ENCODE data around the gene ACHE.
"Not testable (repeated sequence)": the region's sequence is repeated elsewhere in the genome, so short reads cannot be mapped to it uniquely, and the experiment has no call there.

Gene ACHE

DNA sequence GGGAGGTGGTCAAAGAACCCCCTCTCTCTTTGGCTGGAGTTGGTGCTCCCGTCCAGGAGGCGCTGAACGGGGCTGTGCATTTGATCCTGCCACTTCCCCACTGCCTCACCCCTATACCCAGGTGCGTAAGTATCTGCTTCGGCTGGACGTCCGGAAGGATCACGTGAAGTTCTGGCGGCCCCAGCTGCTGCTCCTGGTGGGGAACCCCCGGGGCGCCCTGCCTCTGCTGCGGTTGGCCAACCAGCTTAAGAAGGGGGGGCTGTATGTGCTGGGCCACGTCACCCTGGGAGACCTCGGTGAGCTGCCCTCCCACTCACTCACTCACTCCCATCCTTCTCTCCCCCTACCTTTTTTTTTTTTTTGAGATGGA lies 34.1 kb downstream of the ACHE start:
- no peak for DNase-seq (ENCODE audit: low spot score)

DNA sequence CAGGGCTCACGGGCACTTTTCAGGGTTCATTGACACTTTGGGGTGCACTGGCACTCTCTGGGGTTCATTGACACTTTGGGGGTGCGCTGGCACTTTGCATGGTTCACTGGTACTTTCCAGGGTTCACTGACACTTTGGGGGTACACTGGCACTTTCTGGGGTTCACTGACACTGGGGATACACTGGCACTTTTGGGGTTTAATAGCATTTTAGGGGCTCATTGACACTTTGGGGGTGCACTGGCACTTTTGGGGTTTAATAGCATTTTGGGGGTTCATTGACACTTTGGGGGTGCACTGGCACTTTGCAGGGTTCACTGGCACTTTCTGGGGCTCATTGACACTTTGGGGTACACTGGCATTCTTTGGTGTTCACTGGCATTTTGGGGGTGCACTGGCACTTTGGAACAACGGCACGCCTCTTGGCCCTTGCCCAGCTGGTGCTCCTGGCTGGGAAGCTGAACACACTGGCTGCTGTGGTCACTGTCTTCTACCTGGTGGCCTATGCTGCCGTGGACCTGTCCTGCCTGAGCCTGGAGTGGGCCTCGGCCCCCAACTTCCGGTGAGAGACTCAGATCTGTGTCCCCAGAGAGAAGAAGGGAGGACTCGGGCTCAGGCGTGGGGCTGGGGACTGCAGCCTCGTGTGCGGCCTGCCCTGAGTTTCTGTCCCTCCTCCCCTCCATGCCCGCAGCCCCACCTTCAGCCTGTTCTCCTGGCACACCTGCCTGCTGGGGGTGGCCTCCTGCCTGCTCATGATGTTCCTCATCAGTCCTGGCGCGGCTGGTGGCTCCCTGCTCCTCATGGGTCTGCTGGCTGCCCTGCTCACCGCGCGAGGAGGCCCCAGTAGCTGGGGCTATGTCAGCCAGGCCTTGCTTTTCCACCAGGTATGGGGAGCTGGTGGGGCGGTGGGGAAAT lies 34.7 kb downstream of the ACHE start:
- no peak for DNase-seq (ENCODE audit: low spot score)

DNA sequence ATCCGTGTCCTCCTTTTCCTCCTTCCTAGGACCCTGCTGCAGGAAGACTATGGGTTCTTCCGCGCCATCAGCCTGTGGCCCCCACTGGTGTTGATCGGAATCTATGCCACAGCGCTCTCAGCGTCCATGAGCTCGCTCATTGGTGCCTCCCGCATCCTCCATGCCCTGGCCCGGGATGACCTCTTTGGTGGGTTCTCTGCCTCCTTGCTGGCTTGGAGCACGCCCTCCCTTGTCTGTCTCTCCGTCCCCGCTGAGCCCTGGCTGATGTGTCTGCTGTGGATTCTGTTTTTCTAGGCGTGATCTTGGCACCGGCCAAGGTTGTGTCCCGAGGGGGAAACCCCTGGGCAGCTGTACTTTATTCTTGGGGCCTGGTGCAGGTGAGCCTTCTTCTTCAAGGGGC lies 35.8 kb downstream of the ACHE start:
- DNase-seq (ENCODE audit: low spot score), result peak; percentile 2

DNA sequence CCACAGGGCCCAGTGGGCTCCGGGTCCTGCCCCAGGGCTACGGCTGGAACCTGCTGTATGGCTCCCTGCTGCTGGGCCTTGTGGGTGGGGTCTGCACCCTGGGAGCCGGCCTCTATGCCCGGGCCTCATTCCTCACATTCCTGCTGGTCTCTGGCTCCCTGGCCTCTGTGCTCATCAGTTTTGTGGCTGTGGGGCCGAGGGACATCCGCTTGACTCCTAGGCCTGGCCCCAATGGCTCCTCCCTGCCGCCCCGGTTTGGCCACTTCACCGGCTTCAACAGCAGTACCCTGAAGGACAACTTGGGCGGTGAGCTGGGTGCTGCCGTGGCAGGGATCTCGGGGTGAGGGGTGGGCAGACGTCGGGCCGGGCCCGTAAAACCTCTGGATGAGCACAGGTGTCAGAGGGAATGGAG lies 38.8 kb downstream of the ACHE start:
- peak; percentile 2 for DNase-seq (ENCODE audit: low spot score)

DNA sequence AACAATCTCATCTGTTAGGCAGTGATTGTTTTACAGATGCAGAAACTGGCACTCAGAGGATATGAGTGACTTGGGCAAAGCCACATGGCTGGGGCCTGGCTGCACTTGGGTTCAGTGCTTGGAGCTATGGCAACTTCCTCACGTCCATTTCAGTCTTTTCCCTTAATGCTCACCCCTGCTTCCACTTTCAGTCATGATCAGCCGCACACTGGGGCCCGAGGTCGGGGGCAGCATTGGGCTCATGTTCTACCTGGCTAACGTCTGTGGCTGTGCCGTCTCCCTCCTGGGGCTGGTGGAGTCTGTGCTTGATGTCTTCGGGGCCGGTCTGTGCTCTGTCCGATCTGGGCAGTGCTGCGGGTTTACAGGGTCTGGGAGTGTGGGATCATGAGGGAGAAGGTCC lies 40.2 kb downstream of the ACHE start:
- DNase-seq (ENCODE audit: low spot score), result peak; percentile 0

DNA sequence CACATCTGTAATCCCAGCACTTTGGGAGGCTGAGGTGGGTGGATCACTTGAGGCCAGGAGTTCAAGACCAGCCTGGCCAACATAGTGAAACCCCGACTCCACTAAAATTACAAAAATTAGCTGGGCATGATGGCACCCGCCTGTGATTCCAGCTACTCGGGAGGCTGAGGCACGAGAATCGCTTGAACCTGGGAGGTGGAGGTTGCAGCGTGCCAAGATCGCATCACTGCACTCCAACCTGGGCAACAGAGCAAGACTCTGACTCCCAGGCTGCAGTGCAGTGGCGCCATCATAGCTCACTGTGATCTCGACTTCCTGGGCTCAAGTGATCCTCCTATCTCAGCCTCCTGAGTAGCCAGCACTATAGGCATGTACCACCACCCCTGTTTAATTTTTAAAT lies 40.8 kb downstream of the ACHE start:
- DNase-seq (ENCODE audit: low spot score), result not testable (repeated sequence)

DNA sequence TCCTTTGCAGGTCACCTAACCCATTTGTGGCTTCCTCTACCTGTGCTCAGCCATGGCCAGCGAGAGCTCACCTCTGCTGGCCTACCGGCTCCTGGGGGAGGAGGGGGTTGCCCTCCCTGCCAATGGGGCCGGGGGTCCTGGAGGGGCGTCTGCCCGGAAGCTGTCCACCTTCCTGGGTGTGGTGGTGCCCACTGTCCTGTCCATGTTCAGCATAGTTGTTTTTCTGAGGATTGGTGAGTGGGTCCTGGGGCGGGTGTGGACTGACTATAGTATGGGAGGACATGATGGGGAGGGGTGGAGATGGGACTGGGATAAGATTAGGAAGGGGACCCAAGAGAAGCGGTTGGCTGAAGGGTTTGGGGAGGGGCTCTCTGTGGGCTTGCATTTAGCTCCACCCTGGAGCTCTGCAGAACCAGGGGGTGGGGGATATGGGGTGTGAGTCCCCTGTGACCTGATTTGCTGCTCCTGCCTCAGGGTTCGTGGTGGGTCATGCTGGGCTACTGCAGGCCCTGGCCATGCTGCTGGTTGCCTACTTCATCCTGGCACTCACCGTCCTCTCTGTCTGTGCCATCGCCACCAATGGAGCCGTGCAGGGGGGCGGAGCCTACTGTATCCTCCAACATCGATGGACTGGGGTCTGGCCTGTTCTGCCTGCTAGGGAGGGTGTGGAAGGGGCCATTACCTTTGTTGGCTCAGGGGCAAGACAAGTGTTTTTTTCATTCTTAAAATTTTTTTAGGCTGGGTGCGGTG lies 41.4 kb downstream of the ACHE start:
- DNase-seq (ENCODE audit: low spot score), result peak; percentile 2

DNA sequence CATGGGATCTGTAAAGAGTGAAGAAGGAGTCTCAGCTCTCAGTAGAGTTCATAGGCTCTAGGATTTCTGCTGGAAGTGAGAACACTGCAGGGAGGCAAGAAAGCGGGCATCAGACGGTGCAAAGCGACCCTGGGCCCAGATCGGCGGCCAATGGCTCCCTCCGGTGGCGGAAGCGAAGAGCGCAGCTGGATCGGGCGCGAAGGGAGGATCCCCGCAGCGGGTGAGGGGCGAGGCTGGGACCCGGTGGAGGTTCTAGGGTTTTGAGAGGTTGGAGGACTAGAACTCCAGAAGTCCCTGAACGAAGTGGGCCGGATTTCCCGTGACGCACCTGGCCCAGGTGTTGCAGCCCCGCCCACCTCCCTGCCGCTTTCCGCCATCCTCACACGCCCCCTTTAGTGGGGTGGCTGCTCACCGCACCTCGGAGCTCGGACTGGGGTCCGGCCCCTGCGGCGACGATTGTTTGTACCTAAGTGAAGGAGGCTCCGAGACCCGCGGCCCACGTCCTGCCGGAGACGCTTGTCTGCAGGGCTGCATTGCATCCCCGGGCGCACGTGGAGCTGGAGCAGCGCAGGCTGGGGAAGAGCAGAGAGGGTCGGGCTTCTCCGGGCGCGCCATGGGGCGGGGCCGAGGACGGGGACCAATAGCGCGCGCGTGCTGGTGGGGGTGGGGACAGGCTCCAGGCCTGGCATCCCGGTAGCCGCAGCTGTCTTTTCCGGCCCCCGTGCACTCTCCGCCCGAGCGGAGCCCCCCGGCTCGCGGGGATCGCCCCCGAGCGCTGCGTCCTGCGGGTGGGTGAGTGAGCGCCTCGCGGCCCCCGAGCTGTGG lies 43.4 kb downstream of the ACHE start, which contains the start of gene SLC12A9:
Gene SLC12A9 (plus strand): TSS at position 666 of the 825 bp plus-strand sequence. CDS start 1,485 bp downstream, outside the sequence.
- peak; percentile 98 for DNase-seq (ENCODE audit: low spot score)

DNA sequence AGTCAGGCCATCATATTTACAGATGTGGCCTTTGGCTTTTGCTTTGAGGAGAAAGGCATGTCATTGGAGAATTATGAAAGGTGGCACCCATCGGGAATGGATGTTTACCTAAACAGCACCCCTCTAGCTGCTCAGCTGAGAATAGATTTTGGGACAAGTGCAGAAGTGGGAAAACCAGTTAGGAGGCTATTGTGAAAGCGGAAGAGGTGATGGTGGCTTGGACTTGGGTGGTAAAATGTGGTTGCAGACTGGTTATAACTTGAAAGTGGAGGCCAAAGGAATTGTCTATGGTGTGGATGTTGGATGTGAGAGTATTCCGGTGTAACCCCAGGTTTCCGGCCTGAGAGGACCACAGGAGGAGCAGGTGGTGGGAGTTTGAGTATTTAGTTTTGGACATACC lies 48.3 kb downstream of the ACHE start:
- peak; percentile 0 for DNase-seq (ENCODE audit: low spot score)

DNA sequence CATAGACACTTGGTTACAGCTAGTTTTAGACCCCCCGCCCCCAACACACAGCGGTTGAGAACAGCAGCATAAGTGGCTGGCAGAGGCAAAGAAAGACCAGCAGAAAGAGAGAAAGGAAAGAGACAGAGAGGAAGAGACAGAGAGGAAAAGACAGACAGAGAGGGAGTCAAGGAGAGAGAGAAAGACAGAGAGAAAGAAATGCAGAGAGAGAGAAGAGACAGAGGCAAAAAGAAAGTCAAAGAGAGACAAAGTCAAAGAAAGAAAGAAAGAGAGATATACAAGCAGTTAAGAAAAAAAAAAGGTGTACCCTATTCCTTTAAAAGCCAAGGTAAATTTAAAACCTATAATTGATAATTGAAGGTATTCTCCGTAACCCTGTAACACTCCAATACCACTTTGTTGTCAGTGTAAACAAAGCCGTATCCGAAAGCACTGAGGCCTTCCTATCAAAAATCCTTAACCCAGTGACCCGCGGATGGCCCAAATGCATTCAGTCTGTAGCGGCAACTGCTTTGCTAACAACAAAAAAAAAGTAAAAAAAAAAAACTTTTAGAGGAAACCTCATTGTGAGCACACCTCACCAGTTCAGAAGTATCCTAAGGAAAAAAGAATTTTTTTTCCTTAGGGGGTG lies 55.1 kb downstream of the ACHE start:
- DNase-seq (ENCODE audit: low spot score), result no peak
